Measurements from ENCODE around the gene SPDYA.

SPDYA gene

DNA sequence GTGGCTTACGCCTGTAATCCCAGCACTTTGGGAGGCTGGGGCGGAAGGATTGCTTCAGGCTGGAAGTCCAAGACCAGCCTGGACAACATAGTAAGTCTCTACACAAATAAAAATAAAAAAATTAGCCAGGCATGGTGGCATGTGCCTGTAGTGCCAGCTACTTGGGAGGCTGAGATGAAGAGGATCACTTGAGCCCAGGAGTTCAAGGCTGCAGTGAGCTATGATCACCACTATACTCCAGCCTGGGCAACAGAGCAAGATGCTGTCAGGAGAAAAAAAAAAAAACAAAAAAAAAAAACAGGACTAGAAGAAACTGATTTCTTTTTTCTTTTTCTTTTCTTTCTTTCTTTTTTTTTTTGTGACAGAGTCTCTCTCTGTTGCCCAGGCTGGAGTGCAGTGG lies 13.6 kb downstream of the SPDYA start:
- no peak overlapping the region for H3K27ac ChIP-seq
- no peak for DNase-seq (ENCODE audit: low read depth, low spot score)

DNA sequence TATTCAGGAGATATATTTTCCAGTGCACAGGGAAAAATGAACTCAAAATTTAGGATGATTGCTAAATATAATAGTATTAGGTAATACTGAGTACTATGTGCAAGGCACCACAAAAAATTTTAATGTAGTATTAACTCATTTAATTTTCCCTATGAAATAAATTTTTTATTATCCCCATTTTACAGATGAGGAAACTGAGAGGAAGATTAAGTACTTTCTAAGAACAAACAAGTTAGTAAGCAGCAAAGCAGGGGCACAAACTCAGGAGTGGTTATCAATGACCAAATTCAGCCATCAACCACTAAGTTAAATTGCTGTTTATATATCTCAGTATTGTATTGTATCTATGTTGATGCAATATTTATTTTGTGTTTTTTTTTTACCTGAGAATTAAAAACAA lies 14.2 kb downstream of the SPDYA start:
- DNase-seq (ENCODE audit: low read depth, low spot score), result no peak
- no peak overlapping the region for H3K27ac ChIP-seq

DNA sequence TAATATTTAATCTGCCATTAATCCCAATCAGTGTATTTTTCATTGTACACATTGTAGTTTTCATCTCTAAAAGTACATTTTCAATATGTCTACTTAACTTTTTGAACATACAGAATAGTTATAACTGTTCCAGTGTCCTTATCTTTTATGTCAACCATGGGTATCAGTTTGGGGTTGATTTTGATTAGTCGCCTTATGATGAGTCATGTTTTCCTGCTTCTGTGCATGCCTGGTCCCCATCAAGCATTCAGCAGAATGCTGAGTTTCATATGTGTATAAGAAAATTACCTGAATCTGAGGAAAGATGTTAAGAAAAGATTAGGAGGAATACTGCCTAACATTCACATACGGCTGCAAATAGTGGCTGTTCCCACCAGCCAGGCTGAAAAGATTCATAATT lies 17.7 kb downstream of the SPDYA start:
- no peak for DNase-seq (ENCODE audit: low read depth, low spot score)
- H3K27ac ChIP-seq, result no peak overlapping the region

DNA sequence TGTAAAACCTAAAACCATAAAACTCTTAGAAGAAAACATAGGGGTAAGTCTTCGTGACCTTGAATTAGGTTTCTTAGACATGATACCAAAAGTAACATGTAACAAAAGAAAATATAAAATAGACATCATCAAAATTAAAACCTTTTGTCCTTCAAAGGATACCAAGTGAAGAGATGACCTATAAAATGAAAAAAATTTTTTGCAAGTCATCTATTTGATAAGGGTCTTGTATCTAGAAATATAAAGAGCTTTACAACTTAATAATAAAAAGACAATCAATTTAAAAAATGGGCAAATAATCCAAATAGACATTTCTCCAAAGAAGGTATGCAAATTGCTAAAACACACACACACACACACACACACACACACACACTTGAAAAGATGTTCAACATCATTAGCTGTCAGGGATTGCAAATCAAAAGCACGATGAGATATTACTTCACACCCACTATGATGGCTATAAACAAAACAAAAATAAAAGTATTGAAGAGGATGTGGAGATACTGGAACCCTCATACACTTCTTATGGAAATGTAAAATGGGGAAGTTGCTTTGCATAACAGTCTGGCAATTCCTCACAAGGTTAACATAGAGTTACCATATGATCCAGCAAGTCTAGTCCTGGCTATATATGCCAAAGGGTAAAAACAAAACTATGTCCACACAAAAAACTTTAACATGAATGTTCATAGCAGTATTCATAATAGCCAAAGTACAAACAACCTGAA lies 23.3 kb downstream of the SPDYA start:
- no peak overlapping the region for H3K27ac ChIP-seq
- no peak for DNase-seq (ENCODE audit: low read depth, low spot score)

DNA sequence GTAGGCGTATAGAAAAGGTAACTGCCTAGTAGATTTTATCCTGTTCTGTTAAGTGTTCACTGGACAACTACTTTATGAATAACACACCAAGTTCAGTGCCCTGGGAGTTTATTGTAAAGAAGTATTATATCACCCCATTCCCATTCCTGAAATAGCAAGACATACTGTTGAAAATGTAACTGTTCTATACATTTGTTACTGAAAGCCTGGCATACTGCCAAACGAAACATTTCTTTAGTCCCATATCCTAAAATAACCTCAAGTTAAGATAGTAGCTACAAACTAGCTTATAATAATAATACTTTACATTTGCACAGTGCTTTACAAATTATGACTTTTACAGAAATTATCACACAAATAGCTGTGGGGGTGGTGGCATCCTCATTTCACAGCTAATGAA lies 25.1 kb downstream of the SPDYA start:
- no peak overlapping the region for H3K27ac ChIP-seq
- DNase-seq (ENCODE audit: low read depth, low spot score), result no peak

DNA sequence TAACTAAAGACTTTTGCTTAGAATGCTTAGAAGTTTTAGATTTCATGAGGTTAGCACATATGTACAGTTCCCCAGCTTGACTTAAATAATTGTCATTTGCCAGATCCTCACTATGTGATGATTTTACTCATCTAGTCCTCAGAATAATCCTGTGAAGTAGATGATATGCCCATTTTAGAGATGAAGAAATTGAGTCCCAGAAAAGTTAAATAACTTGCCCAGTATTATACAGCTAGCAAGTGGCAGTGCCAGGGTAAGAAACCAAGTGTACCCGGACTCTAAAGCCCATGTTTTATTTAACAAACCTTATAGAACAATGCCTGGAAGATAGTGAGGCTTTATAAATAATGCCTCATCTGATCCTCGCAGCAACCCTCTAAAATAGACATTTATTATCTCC lies 28.3 kb downstream of the SPDYA start:
- no peak overlapping the region for H3K27ac ChIP-seq
- no peak for DNase-seq (ENCODE audit: low read depth, low spot score)

DNA sequence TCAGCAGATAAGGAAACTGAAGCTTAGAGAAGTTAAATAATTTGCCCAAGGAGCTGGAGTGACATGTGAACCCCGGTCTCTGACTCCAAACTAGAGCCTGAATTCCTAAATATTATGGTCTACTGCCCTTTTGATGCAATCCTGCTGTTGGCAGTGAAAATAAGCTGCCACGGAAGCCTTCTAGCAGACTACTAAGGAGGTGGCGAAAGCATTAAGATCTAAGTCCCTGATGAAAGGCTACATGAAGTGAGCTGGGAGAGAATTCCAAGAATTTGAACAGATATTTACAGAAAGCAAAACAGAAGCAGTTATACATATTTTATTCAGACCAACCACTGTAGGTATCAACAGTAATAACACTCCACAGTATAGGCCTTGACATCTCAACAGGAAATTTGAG lies 31.4 kb downstream of the SPDYA start:
- no peak overlapping the region for H3K27ac ChIP-seq
- DNase-seq (ENCODE audit: low read depth, low spot score), result no peak

DNA sequence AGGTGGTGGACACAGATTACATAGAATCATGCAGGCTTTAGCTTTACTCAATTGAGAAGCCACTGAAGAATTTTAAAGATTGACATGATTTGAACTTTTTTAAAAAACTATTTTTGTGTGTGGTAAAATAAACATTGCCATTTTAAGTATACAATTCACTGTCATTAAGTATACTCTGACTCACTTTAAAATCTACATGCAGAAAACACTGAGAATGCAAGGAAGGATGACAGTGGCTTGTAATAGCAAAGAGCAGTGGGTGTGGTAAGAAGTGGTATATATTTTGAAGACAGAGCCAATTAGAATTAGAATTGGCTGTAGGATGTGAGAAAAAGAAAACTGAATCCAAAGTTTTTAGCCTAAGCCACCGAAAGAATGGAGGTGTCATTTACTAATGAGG lies 44.6 kb downstream of the SPDYA start:
- H3K27ac ChIP-seq, result no peak overlapping the region
- DNase-seq (ENCODE audit: low read depth, low spot score), result no peak

DNA sequence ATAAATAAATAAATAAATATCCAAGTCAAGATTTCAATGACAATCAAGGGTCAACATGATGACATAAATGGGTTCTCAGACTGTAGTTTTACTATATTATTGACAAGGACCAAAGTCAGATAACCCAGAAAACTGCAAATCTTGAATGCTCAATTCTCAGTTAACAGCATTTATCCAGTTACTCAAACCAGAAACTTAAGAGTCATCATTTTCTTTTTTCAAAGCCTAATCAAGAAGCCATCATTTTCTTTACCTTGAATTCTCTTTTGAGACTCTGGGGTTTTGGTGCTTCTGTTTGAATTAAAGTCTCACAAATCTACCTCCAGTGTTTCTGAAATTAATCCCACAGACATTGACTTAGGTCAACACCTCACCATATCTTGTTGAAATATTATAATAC lies 45.3 kb downstream of the SPDYA start:
- DNase-seq (ENCODE audit: low read depth, low spot score), result no peak
- H3K27ac ChIP-seq, result no peak overlapping the region

DNA sequence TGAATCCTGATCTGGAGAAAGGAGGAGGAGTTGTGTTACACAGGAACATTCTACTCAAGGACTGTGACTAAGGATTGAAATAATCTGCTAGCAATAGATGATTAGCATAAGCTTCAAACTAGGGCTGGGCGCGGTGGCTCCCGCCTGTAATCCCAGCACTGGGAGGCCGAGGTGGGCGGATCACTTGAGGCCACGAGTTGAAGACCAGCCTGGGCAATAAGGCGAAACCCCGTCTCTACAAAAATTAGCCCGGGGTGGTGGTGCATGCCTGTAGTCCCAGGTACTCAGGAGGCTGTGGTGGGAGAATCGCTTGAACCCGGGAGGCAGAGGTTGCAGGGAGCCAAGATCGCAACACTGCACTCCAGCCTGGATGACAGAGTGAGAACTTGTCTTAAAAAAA lies 58.0 kb downstream of the SPDYA start:
- DNase-seq (ENCODE audit: low read depth, low spot score), result no peak
- no peak overlapping the region for H3K27ac ChIP-seq

DNA sequence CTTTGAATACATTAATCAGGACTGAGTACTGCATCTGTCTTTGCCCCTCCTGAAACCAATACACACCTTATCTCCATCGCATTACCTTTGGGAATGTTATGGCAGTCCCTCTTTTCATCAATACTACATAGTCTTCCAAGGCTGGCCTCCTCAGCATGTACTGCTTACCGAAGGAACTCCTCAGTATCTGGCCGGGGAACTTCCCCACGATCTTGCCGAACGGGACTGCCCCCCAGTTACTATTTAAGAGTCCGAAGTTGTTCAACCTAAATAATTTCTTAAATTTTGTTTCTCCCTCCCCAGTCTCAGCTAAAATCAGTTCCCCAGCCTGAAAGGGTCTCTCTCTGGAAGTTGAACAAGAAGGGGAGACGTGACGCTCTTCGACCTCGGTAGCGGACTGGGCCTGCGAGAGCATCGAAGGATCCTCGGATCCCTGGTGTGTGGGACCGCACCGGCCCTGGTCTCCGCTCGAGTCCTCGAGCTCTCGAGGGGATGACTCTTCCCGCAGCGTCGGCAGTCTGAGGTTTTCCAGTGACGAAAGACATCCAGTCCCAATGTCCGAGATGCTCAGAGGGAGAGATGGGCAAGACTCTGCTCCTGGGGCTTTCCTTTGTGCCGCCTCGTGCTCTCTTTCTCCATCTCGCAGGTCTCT lies 59.0 kb downstream of the SPDYA start:
- DNase-seq (ENCODE audit: low read depth, low spot score), result no peak
- peak overlapping the region; percentile 50 for H3K27ac ChIP-seq

DNA sequence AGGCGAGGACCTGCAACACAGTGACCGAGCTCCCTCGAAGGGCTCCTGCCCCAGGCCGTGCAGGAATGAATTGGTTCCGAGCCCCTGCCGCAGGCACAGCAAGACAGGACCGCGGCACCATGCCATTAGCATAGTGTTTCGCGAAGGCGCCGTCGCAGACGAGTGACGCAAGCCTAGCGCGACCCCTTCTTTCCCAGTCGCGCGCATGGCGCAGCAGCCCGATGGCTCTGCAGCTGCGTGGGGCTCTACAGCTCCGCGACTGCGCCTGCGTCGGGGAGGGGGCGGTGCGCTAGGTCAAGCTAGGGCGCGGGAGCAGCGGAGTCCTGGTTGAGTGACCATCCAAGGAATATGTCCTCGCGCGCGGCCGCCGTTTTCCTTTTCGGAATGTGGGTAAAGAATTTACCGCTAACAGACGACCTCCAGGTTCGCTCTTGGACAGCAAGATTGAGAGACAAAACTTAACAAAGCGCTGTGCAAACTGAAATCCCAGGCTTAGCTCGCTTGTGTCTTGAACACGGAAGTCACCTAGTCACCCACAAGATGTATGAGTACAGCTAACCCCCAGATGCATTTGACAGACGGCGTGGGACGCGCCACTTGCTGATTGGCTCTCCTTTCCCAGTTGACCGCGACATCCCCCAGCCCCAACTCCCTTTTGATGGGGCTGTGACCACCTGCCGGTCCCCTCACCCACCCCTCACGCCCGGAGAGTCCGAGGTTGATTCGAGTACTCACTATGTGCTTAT lies 59.7 kb downstream of the SPDYA start, which contains the start of gene TRMT61B:
TSS of gene TRMT61B (minus strand) at position 164 of the 746 bp plus-strand sequence. CDS start at position 132, 32 bp downstream.
- peak within 1 kb of the TSS; percentile 50 for H3K27ac ChIP-seq
- DNase-seq (ENCODE audit: low read depth, low spot score), result peak; percentile 70

DNA sequence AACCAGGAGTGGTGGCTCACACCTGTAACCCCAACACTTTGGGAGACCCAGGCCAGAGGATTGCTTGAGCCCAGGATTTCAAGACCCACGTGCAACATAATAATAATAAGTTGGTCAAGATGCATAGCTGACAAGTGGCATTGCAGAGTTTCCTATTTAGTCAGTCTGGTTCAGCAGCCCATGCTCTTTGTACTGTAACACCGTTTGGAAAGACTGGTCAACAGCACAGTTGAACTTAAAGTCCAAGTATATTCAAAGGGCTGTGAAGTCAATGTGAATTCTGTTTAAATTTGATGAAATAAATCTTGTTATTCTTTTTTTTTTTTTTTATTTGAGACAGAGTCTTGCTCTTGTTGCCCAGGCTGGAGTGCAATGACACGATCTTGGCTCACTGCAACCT lies 61.0 kb downstream of the SPDYA start:
- no peak overlapping the region for H3K27ac ChIP-seq
- no peak for DNase-seq (ENCODE audit: low read depth, low spot score)

DNA sequence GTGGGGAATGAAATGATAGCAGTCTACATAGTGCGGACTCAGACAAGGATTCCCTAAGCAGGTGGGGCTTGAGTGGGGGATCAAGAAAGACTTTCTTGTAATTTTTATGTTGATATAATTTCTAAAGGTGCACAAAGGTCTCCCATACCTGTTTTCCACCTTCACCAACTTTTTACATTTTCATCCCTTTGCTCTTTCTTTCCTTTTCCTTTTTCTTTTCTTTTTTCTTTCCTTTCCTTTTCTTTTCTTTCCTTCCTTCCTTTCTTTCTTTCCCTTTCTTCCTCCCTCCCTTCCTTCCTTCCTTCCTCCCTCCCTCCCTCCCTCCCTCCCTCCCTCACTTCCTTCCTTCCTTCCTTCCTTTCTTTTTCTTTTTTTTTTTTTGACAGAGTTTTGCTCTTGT lies 69.6 kb downstream of the SPDYA start:
- no peak for DNase-seq (ENCODE audit: low read depth, low spot score)
- no peak overlapping the region for H3K27ac ChIP-seq

DNA sequence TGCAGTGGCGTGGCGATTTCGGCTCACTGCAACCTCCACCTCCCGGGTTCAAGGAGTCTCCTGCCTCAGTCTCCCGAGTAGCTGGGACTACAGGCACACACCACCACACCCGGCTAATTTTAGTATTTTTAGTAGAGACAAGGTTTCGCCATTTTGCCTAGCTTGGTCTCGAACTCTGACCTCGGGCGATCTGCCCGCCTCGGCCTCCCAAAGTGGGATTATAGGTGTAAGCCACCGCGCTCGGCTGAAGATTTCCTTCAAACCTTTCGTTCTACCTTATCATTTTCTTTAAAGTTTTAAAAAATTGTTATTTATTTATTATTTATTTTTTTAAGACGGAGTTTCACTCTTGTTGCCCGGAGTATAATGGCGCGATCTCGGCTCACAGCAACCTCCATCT lies 82.9 kb downstream of the SPDYA start:
- H3K27ac ChIP-seq, result no peak overlapping the region

DNA sequence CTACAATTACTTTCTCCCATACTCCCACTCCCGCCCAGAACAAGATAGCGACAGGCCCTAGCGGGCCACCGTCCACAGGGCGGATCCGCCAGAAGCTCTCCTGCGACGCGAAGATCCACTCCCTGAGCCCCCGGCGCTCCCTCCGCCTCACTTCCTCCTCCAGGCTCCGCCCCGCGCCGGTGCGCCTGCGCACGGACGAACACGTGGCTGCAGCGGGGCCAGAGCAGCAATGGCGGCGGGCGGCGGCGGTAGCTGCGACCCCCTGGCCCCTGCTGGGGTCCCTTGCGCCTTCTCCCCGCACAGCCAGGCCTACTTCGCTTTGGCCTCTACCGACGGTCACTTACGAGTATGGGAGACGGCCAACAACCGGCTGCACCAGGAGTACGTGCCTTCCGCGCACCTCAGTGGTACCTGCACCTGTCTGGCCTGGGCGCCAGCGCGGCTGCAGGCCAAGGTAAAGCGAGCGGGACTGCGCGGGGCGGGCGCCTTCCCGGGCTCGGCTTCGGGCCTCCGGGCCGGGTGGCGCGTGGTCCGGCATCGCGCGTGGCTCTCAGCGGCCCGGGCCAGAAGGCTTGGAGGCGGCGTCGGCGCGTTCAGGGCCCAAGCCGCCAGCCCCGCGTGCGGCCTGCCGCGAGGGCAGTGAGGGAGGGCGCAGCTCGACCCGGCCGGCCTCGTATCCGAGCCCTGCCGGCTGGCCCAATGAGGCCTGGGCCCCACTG lies 84.0 kb downstream of the SPDYA start, which contains the start of gene WDR43:
TSS of gene WDR43 (plus strand) at position 198 of the 719 bp plus-strand sequence. CDS start at position 230, 32 bp downstream.
- H3K27ac ChIP-seq, result peak within 1 kb of the TSS; percentile 90
- DNase-seq (ENCODE audit: low read depth, low spot score), result peak; percentile 96

More for the DNA sequence above, 82.9 kb downstream of the SPDYA start:
- no peak for DNase-seq (ENCODE audit: low read depth, low spot score)

DNA sequence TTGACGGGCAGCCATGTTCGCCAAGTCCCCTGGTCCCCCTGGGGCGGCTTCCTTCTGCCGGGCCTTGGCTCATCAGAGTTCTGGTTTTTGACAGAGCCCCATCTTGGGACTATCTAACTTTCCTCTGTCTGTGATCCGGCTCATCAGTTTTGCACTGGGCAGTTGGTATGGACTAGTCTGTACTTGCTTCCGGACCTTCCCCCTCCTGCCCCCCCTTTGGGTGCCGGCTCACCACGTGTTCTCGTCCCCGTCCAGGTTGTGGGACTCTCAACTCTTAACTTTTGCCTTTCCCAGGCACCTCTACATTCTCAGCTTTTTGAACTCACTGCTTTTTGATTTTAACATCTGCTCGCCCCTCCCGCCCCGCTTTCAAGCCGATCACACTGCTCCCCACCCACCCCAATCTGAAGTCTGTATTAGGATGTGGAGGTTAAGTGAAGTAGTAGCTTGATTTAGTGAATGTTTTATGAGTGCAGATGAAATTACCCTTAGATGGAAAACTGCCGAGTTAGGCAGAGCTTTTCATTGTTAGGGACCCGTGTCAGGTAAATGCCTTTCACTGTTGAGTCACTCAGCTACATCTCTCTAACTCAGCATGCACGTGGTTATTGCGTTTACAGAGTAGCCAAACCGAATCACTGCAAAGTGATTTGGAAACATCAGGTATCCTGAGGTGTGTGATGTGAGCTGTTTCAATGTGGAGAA lies 84.7 kb downstream of the SPDYA start:
- peak overlapping the region; percentile 90 for H3K27ac ChIP-seq
- peak; percentile 61 for DNase-seq (ENCODE audit: low read depth, low spot score)

DNA sequence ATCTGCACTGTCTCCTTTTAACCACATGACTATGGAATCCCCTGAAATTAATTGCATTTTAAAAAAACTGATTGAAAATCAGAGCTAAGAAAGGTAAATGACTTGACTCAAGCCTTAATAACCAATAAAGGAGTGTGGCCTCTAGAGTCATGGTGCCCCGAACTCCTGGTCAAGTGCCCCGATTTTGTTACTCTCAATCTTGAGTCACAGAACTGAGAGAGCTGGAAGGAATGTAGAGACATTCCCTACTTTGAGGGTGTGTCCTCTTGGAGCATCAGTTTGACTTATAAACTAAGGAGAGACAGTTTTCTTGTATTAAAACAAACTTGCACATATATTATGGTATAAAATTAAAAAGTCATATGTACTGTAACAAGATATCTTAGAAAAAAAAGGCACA lies 86.3 kb downstream of the SPDYA start:
- no peak for DNase-seq (ENCODE audit: low read depth, low spot score)
- peak overlapping the region; percentile 90 for H3K27ac ChIP-seq

DNA sequence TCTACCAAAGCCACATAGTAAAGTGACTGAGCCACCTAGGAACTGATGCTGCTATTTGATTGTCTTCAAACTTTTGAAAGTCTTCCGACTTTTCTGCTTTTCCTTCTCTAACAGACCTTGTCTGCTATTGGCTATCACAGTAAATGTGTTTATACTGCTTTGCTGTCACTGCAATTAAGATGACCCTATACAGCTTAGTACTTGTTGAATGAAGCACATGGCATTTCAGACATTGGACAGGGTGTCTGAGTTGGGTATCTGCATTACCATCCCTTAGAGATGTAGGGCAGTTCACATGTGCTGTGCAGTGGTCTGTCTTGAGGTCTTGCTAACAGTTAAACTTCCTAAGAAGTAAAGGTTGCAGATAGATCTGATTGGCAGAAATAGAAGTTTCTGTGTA lies 87.4 kb downstream of the SPDYA start:
- DNase-seq (ENCODE audit: low read depth, low spot score), result no peak
- H3K27ac ChIP-seq, result no peak overlapping the region
